ENCODE results near the gene RAP1GAP. TPM values are rescaled to one million over a fixed set of nuclear protein-coding genes. Genes with fewer than 3 reads are reported as not detected.

RAP1GAP gene
- total RNA-seq, 1 experiment from 2014 or later: 0.17 TPM

GRCh38 chr1:21614419-21615115, 54.6 kb downstream of the RAP1GAP start:
- no peak for DNase-seq (ENCODE audit: extremely low read depth, low read depth)

GRCh38 chr1:21613072-21613867, 55.9 kb downstream of the RAP1GAP start:
- no peak for DNase-seq (ENCODE audit: extremely low read depth, low read depth)

GRCh38 chr1:21612057-21612456, 57.1 kb downstream of the RAP1GAP start:
- no peak for DNase-seq (ENCODE audit: extremely low read depth, low read depth)

- no peak for DNase-seq (ENCODE audit: extremely low read depth, low read depth)
Observed at GRCh38 chr1:21610989-21611785, 58.0 kb downstream of the RAP1GAP start.

- DNase-seq (ENCODE audit: extremely low read depth, low read depth): no peak
Observed at GRCh38 chr1:21610027-21610426, 59.1 kb downstream of the RAP1GAP start.

- DNase-seq (ENCODE audit: extremely low read depth, low read depth): no peak
Observed at GRCh38 chr1:21608798-21609197, 60.4 kb downstream of the RAP1GAP start.

GRCh38 chr1:21607549-21608529, 61.3 kb downstream of the RAP1GAP start:
- DNase-seq (ENCODE audit: extremely low read depth, low read depth): peak; percentile 85

- no peak for DNase-seq (ENCODE audit: extremely low read depth, low read depth)
Observed at GRCh38 chr1:21605964-21606705, 63.0 kb downstream of the RAP1GAP start.

- no peak for DNase-seq (ENCODE audit: extremely low read depth, low read depth)
Observed at GRCh38 chr1:21605012-21605715, 64.0 kb downstream of the RAP1GAP start.

- DNase-seq (ENCODE audit: extremely low read depth, low read depth): no peak
Observed at GRCh38 chr1:21604208-21604957, 64.8 kb downstream of the RAP1GAP start.

GRCh38 chr1:21603177-21604138, 65.7 kb downstream of the RAP1GAP start:
- no peak for DNase-seq (ENCODE audit: extremely low read depth, low read depth)

- no peak for DNase-seq (ENCODE audit: extremely low read depth, low read depth)
Observed at GRCh38 chr1:21601278-21602048, 67.7 kb downstream of the RAP1GAP start.

- no peak for DNase-seq (ENCODE audit: extremely low read depth, low read depth)
Observed at GRCh38 chr1:21599402-21599801, 69.8 kb downstream of the RAP1GAP start.

GRCh38 chr1:21598904-21599303, 70.3 kb downstream of the RAP1GAP start:
- no peak for DNase-seq (ENCODE audit: extremely low read depth, low read depth)

- DNase-seq (ENCODE audit: extremely low read depth, low read depth): no peak
Observed at GRCh38 chr1:21598417-21598816, 70.7 kb downstream of the RAP1GAP start.

GRCh38 chr1:21597753-21598152, 71.4 kb downstream of the RAP1GAP start:
- DNase-seq (ENCODE audit: extremely low read depth, low read depth): no peak

Data from NCI-H460 (cell line).